ENCODE measurements around the gene MVB12B. TPM values are rescaled to one million over a fixed set of nuclear protein-coding genes. Genes with fewer than 3 reads are reported as not detected.

Gene MVB12B
- total and polyA plus RNA-seq, 9 donors, result 7.0 to 23.1 (median 17.8) TPM

DNA sequence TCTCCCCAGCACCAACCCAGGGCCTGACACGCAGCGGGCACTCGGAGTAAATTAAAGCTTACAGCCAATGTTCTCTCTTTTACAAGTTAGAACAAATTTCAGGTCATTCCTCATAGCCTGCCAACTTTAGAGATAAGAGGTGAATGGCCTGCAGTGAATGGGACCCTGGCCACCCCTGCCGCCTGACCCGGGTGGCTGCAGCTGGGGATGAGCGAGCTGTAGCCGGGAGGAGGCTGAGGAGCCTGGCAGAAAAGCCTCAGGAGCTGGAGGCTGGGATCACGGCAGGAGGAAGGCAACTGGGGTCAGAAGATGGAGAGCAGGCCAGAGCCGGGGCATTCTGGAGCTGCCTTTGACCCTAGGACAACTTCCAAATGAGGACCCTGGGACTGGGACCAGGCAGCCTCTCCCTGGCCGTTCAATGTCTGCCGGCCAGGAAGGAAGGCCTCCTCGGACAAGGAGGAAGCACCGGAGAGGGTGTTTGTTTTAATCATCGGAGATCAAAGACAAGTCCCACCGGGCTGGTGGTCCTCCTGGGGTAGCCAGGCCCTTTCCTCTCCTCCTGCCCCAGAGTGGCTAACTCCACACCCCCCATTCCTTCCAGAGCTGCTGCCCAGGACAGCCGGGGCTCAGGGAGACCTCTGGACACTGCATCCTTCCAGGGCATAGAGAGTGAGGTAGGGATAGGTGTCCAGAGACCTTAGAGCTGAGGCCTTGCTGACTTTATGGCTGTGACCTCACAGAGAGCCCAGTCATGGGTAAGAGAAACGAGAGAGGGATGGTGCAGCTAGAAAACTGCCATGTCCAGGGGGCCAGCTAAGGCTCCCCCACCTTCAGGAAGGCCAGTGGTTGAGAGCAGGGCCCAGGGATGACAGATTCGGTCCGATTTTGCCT, 199.8 kb downstream of the MVB12B start:
- no peak overlapping the region for H3K4me3 ChIP-seq
- no peaks in the 10 kb centered on the region for H3K27me3 ChIP-seq
- no peak for DNase-seq
- H3K4me1 ChIP-seq (ENCODE audit: insufficient read depth), result no peaks in the 10 kb centered on the region
- no peaks in the 10 kb centered on the region for H3K9me3 ChIP-seq
- 78 to 84% (median 79%) methylated on average over 19 of the region's 19 CpGs for WGBS, 3 donors
- no peaks in the 10 kb centered on the region for H3K36me3 ChIP-seq
- H3K27ac ChIP-seq, result no peak overlapping the region
- TF ChIP-seq, protein P1, sequence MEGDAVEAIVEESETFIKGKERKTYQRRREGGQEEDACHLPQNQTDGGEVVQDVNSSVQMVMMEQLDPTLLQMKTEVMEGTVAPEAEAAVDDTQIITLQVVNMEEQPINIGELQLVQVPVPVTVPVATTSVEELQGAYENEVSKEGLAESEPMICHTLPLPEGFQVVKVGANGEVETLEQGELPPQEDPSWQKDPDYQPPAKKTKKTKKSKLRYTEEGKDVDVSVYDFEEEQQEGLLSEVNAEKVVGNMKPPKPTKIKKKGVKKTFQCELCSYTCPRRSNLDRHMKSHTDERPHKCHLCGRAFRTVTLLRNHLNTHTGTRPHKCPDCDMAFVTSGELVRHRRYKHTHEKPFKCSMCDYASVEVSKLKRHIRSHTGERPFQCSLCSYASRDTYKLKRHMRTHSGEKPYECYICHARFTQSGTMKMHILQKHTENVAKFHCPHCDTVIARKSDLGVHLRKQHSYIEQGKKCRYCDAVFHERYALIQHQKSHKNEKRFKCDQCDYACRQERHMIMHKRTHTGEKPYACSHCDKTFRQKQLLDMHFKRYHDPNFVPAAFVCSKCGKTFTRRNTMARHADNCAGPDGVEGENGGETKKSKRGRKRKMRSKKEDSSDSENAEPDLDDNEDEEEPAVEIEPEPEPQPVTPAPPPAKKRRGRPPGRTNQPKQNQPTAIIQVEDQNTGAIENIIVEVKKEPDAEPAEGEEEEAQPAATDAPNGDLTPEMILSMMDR (IDR thresholded peaks at IDR 0.05), result no peak
- TF ChIP-seq EP300 (IDR thresholded peaks at IDR 0.05) (no peak), POLR2A (IDR thresholded peaks at IDR 0.05) (no peak)
- intact Hi-C loops (cut with DNase I), result no loop called here

DNA sequence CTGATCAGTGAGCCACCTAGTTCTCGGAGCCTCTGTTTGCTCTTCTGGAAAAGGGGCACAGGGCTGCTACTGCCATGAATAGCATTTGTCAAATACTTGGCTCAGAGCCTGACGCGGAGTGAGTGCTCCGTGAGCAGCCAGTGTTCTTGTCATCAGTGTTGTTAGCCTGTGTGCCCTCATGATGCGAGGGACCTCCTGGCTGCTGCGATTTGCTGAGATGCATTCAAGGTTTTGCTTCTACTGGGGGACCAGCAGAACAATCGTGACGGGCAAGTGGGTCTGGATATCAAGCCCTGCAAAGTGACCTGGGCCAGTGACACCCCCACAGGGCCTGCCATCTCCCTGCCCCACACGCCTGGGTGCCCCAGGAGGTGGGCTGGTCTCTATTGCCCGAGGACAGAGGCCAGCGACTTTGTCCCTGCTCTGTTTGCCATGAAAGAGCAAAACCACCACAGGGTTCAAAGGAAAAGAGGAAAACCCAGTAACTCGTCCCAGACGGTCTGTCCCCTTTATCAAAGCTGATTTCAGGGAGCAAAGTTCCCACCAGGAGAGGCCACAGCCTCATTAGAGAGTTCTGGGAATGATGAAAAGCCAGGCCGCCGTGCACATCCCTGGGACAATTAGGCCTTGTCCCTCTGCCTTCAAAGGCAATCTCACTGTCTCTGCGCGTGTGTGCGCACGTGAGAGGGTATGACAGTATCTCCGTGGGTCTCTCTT, 200.6 kb downstream of the MVB12B start:
- WGBS, 3 donors, result 90 to 91% (median 91%) methylated on average over 20 of the region's 20 CpGs
- DNase-seq, result peak in 1 of 5 donors; percentile 16
- TF ChIP-seq POLR2A (IDR thresholded peaks at IDR 0.05), result no peak
- TF ChIP-seq, protein P1 (IDR thresholded peaks at IDR 0.05), result no peak
- TF ChIP-seq EP300 (IDR thresholded peaks at IDR 0.05), result no peak
- Histone ChIP-seq H3K27me3 (no peaks in the 10 kb centered on the region), H3K4me3 (no peak overlapping the region), H3K9me3 (no peaks in the 10 kb centered on the region), H3K4me1 (ENCODE audit: insufficient read depth) (no peaks in the 10 kb centered on the region), H3K27ac (no peak overlapping the region), H3K36me3 (no peaks in the 10 kb centered on the region)
- intact Hi-C loops (cut with DNase I), result no loop called here

DNA sequence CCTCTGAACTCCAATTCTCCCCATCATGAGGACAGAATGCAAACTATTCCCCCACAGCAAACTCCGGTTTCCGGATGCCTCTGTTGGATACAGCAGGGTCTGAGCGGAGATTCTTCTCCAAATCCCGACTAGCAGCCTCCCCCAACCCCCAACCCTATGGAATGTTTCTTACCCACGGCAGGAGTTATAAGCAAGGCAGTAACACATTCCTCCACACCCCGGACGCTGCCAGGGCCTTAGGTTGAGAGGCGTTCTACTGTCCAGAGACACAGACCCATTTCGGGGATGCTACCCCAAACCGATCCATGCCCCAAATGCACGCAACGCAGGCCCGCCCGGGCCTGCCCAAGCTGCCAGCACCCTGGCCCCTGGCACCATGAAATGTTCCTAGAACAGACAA, 201.5 kb downstream of the MVB12B start:
- Histone ChIP-seq H3K27me3 (no peaks in the 10 kb centered on the region), H3K4me1 (ENCODE audit: insufficient read depth) (no peaks in the 10 kb centered on the region), H3K4me3 (no peak overlapping the region), H3K27ac (no peak overlapping the region), H3K36me3 (no peaks in the 10 kb centered on the region), H3K9me3 (no peaks in the 10 kb centered on the region)
- TF ChIP-seq, protein P1 (IDR thresholded peaks at IDR 0.05), result no peak
- TF ChIP-seq EP300 (IDR thresholded peaks at IDR 0.05) (no peak), POLR2A (IDR thresholded peaks at IDR 0.05) (no peak)
- intact Hi-C loops (cut with DNase I), result no loop called here
- peak in 1 of 5 donors; percentile 4 for DNase-seq
- 83 to 94% (median 89%) methylated on average over 14 of the region's 14 CpGs for WGBS, 3 donors

DNA sequence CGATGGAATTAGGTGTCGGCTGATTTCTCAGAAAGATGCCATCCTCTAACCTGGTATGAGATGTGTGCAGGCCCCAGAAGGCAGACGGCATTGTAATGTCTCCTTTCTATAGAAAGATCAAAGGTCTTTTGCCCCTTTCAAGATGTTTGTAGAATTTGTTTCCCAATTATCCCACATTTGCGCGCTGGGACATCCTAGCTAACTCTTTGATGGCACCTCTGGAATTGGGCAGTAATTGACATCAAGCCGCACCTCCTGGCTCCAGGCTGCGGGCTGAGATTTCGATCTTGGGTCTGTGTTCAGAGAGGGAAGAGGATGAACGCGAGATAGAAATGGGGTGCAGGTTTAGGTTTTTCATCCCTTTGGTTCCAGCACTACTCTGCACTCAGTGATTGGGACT, 202.3 kb downstream of the MVB12B start:
- WGBS, 3 donors, result 94 to 98% (median 96%) methylated on average over 10 of the region's 10 CpGs
- Histone ChIP-seq H3K27ac (no peak overlapping the region), H3K9me3 (no peaks in the 10 kb centered on the region), H3K4me1 (ENCODE audit: insufficient read depth) (no peaks in the 10 kb centered on the region), H3K36me3 (no peaks in the 10 kb centered on the region), H3K27me3 (no peaks in the 10 kb centered on the region), H3K4me3 (no peak overlapping the region)
- intact Hi-C loops (cut with DNase I), result no loop called here
- TF ChIP-seq POLR2A (IDR thresholded peaks at IDR 0.05) (no peak), EP300 (IDR thresholded peaks at IDR 0.05) (no peak)
- TF ChIP-seq, protein P1 (IDR thresholded peaks at IDR 0.05), result no peak
- DNase-seq, result no peak
